Measurements from ENCODE around the gene WDR74. TPM values are rescaled to one million over a fixed set of nuclear protein-coding genes. Genes with fewer than 3 reads are reported as not detected.
A peak's percentile ranks its signal among the peaks of the same experiment; 100 is the strongest.

WDR74 gene
- total and polyA plus RNA-seq, 2 donors (not counting 1 experiment from before 2014, with no cell fraction given), result 122 to 131 TPM

GRCh38 chr11:62851807-62852522, 12.6 kb upstream of the WDR74 start:
- no peaks in the 10 kb centered on the region for H3K9me3 ChIP-seq (ENCODE audit: control extremely low read depth in 1 of 3, control insufficient read depth in 2 of 3, insufficient read depth in 1 of 3, low read length in 2 of 3)
- POLR2A ChIA-PET, result interaction anchor here (1.0 to 3.5 kb wide), 7 partner anchors 9 to 230 kb away, joined by 3 to 24 read pairs (median 4); partner anchors contain the start of genes B3GAT3, C11orf98, CSKMT and STX5
- peaks cover 26% of the 10 kb centered on the region for H4K20me1 ChIP-seq (ENCODE audit: control insufficient read depth, insufficient read depth, low read length, poor library complexity, severe bottlenecking)
- no peak overlapping the region for H3K4me3 ChIP-seq (ENCODE audit: control extremely low read depth in 1 of 5, extremely low read depth in 1 of 5, insufficient read depth in 1 of 5, low read depth in 2 of 5, low read length in 4 of 5)
- Mint-ChIP-seq H3K4me1 (peaks cover 52% of the 10 kb centered on the region), H3K27ac (peak overlapping the region; percentile 70), H3K27me3 (no peaks in the 10 kb centered on the region), H3K4me3 (peak overlapping the region; percentile 38), H3K9me3 (ENCODE audit: insufficient read depth) (no peaks in the 10 kb centered on the region)
- no peaks in the 10 kb centered on the region for H3K27me3 ChIP-seq (replicated peaks in 1 of 4; ENCODE audit: control extremely low read depth in 1 of 4, control insufficient read depth in 3 of 4, insufficient read depth in 4 of 4, low read length in 3 of 4)
- CTCF ChIA-PET, result interaction anchor here (1.1 to 1.9 kb wide), 3 partner anchors 9 to 62 kb away, joined by 4 to 7 read pairs (median 5); no protein-coding TSS in a partner anchor
- no peak overlapping the region for H3K9ac ChIP-seq (ENCODE audit: low read length)
- H2AFZ ChIP-seq (ENCODE audit: insufficient read depth, low read depth, low read length, poor library complexity, severe bottlenecking), result no peak overlapping the region
- peaks cover 43% of the 10 kb centered on the region for H3K79me2 ChIP-seq (ENCODE audit: control insufficient read depth, insufficient read depth, low read length)
- TF ChIP-seq, protein P1, sequence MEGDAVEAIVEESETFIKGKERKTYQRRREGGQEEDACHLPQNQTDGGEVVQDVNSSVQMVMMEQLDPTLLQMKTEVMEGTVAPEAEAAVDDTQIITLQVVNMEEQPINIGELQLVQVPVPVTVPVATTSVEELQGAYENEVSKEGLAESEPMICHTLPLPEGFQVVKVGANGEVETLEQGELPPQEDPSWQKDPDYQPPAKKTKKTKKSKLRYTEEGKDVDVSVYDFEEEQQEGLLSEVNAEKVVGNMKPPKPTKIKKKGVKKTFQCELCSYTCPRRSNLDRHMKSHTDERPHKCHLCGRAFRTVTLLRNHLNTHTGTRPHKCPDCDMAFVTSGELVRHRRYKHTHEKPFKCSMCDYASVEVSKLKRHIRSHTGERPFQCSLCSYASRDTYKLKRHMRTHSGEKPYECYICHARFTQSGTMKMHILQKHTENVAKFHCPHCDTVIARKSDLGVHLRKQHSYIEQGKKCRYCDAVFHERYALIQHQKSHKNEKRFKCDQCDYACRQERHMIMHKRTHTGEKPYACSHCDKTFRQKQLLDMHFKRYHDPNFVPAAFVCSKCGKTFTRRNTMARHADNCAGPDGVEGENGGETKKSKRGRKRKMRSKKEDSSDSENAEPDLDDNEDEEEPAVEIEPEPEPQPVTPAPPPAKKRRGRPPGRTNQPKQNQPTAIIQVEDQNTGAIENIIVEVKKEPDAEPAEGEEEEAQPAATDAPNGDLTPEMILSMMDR (IDR thresholded peaks at IDR 0.05), result no peak
- TF ChIP-seq EZH2 (IDR thresholded peaks at IDR 0.05; ENCODE audit: borderline replicate concordance, insufficient read depth, low read depth, low read length, poor library complexity, severe bottlenecking), result no peak
- intact Hi-C loops (cut with micrococcal nuclease), result no loop called here
- H3K36me3 ChIP-seq (replicated peaks in 1 of 2; ENCODE audit: control extremely low read depth in 1 of 2, control insufficient read depth in 1 of 2, extremely low read depth in 1 of 2, insufficient read depth in 2 of 2, low read length in 1 of 2), result peaks cover 17 to 39% of the 10 kb centered on the region in 2 experiments
- DNase-seq (peak; percentile 40), ATAC-seq (ENCODE audit: low read depth) (no peak)
- peaks cover 39 to 49% of the 10 kb centered on the region in 2 donors for H3K4me1 ChIP-seq (ENCODE audit: control insufficient read depth in 2 of 2, insufficient read depth in 2 of 2, low read length in 2 of 2)
- H3K27ac ChIP-seq (ENCODE audit: low read length in 2 of 2), result peak overlapping the region in 1 of 2 donors; percentile 9
- H3K4me2 ChIP-seq (replicated peaks; ENCODE audit: low read depth, low read length, poor library complexity, severe bottlenecking), result no peak overlapping the region
- 62% methylated on average over 3 of the region's 3 CpGs for WGBS (ENCODE audit: insufficient coverage)
